HG02973 (cell line): ENCODE data around the gene GZMB.
"Not testable (repeated sequence)": the region's sequence is repeated elsewhere in the genome, so short reads cannot be mapped to it uniquely, and the experiment has no call there.

Source experiments
- ATAC-seq: cut with Tn5 transposase; IDR thresholded peaks from one replicate; pipeline ENCODE4 v1.9.1; 2021; ENCODE audit warnings: moderate library complexity; ENCODE audit not compliant: unreplicated experiment

The GZMB gene

GRCh38 chr14:24634158-24634557, at the start of gene GZMB:
TSS of gene GZMB (minus strand) at chr14:24634190. CDS start at chr14:24634160, 30 bp downstream.
- no peak for ATAC-seq

GRCh38 chr14:24681056-24681455, 47.1 kb upstream of the GZMB start:
- no peak for ATAC-seq

- no peak for ATAC-seq
Measured at GRCh38 chr14:24680516-24680915, 46.5 kb upstream of the GZMB start.

GRCh38 chr14:24679248-24679961, 45.4 kb upstream of the GZMB start:
- no peak for ATAC-seq

GRCh38 chr14:24678801-24679247, 44.8 kb upstream of the GZMB start:
- ATAC-seq, result peak; percentile 66

GRCh38 chr14:24677956-24678355, 44.0 kb upstream of the GZMB start:
- ATAC-seq, result no peak

GRCh38 chr14:24674204-24674970, 40.4 kb upstream of the GZMB start:
- ATAC-seq, result peak; percentile 67

- ATAC-seq, result peak; percentile 44
Measured at GRCh38 chr14:24673534-24674203, 39.7 kb upstream of the GZMB start.

- ATAC-seq, result peak; percentile 64
Measured at GRCh38 chr14:24673059-24673458, 39.1 kb upstream of the GZMB start.

GRCh38 chr14:24670594-24670993, 36.6 kb upstream of the GZMB start:
- no peak for ATAC-seq

- no peak for ATAC-seq
Measured at GRCh38 chr14:24669651-24670050, 35.7 kb upstream of the GZMB start.

GRCh38 chr14:24665440-24665991, 31.5 kb upstream of the GZMB start:
- peak; percentile 93 for ATAC-seq

- ATAC-seq, result no peak
Measured at GRCh38 chr14:24664366-24664765, 30.4 kb upstream of the GZMB start.

GRCh38 chr14:24662753-24663152, 28.8 kb upstream of the GZMB start:
- ATAC-seq, result no peak

- ATAC-seq, result no peak
Measured at GRCh38 chr14:24659916-24660570, 26.1 kb upstream of the GZMB start.

GRCh38 chr14:24648361-24648760, 14.4 kb upstream of the GZMB start:
- ATAC-seq, result not testable (repeated sequence)

- ATAC-seq, result no peak
Measured at GRCh38 chr14:24639905-24640304, 5.9 kb upstream of the GZMB start.

GRCh38 chr14:24639270-24639669, 5.3 kb upstream of the GZMB start:
- ATAC-seq, result no peak

GRCh38 chr14:24633353-24633752, 637 bp downstream of the GZMB start:
- ATAC-seq, result no peak

- ATAC-seq, result no peak
Measured at GRCh38 chr14:24632761-24633160, 1.2 kb downstream of the GZMB start.

GRCh38 chr14:24632336-24632735, 1.7 kb downstream of the GZMB start:
- no peak for ATAC-seq
